Cerebellar nuclear complex (tissue), 1 donor: ENCODE results near the gene MAP7D1.
"Not testable (repeated sequence)": the region's sequence is repeated elsewhere in the genome, so short reads cannot be mapped to it uniquely, and the experiment has no call there.

Experiments used
- DNase-seq, 2 experiments: peaks; one replicate each; lab custom pipeline; 2025; lab: John Stamatoyannopoulos, UW

The MAP7D1 gene

GRCh38 chr1:36168514-36168913 is 12.6 kb downstream of the MAP7D1 start:
- DNase-seq, result no peak

GRCh38 chr1:36170643-36171412 is 14.9 kb downstream of the MAP7D1 start:
- DNase-seq, result no peak

- DNase-seq, result no peak
Observed at GRCh38 chr1:36172017-36172747, 16.2 kb downstream of the MAP7D1 start.

GRCh38 chr1:36172983-36173382 is 17.0 kb downstream of the MAP7D1 start:
- no peak for DNase-seq

GRCh38 chr1:36174713-36175112 is 18.8 kb downstream of the MAP7D1 start:
- no peak for DNase-seq

GRCh38 chr1:36175137-36176095 is 19.5 kb downstream of the MAP7D1 start:
- DNase-seq, result peak in 1 of 2 experiments; percentile 27

GRCh38 chr1:36176106-36176949 is 20.4 kb downstream of the MAP7D1 start:
- no peak for DNase-seq

- no peak for DNase-seq
Observed at GRCh38 chr1:36177589-36178431, 21.9 kb downstream of the MAP7D1 start.

GRCh38 chr1:36178471-36179219 is 22.7 kb downstream of the MAP7D1 start:
- DNase-seq, result no peak

GRCh38 chr1:36179220-36179600 is 23.2 kb downstream of the MAP7D1 start:
- no peak for DNase-seq

- no peak for DNase-seq
Observed at GRCh38 chr1:36182734-36183133, 26.8 kb downstream of the MAP7D1 start.

- no peak for DNase-seq
Observed at GRCh38 chr1:36183309-36183856, 27.4 kb downstream of the MAP7D1 start.

- DNase-seq, result peak; percentile 45 to 80
Observed at GRCh38 chr1:36187800-36188593, 32.0 kb downstream of the MAP7D1 start.

GRCh38 chr1:36196805-36197204 is 40.8 kb downstream of the MAP7D1 start:
- not testable (repeated sequence) for DNase-seq

GRCh38 chr1:36198641-36199040 is 42.7 kb downstream of the MAP7D1 start:
- no peak for DNase-seq

GRCh38 chr1:36199934-36200741 is 44.2 kb downstream of the MAP7D1 start:
- no peak for DNase-seq

GRCh38 chr1:36203027-36203553 is 47.1 kb downstream of the MAP7D1 start:
- no peak for DNase-seq
